Right lobe of liver (tissue), 6 donors: ENCODE measurements around the gene SLC2A1. TPM values are rescaled to one million over a fixed set of nuclear protein-coding genes. Genes with fewer than 3 reads are reported as not detected.

Experiments used
- ATAC-seq, 4 donors: fragments of 200-7000 bp; cut with Tn5 transposase; one replicate each; pipeline ENCODE4 v1.9.1; 2020; ENCODE audit warnings: mild to moderate bottlenecking in 4 of 4, moderate library complexity in 4 of 4
- DNase-seq, 3 donors: peaks; one replicate each; pipeline ENCODE4 v3.0.0-alpha.2; 2020
- H3K27ac ChIP-seq, 3 donors: fragments of 200-600 bp; one replicate each; pipeline ENCODE4 v1.8.0; 2022
- H3K27me3 ChIP-seq, 2 donors: fragments of 200-600 bp; one replicate each; pipeline ENCODE4 v1.8.0; 2022
- H3K36me3 ChIP-seq, 4 donors: fragments of 200-600 bp; sonication (generic) in 1 of 4; one replicate each; pipeline versions ENCODE4 v1.5.1 to v1.8.0; 2017 to 2022; ENCODE audit warnings: control low read depth in 1 of 4
- H3K4me1 ChIP-seq, 4 donors: fragments of 200-600 bp; sonication (generic) in 1 of 4; one replicate each; pipeline versions ENCODE4 v1.5.1 to v1.8.0; 2017 to 2022; ENCODE audit warnings: control low read depth in 1 of 4
- H3K4me3 ChIP-seq, 3 donors: fragments of 200-600 bp; one replicate each; pipeline ENCODE4 v1.8.0; 2022
- H3K9me3 ChIP-seq, 4 donors: fragments of 200-600 bp; sonication (generic) in 1 of 4; one replicate each; pipeline versions ENCODE4 v1.5.1 to v1.8.0; 2017 to 2022; ENCODE audit warnings: control low read depth in 1 of 4
- CTCF ChIP-seq, 4 donors: fragments of 200-600 bp in 3 of 4; fragments of 450-650 bp in 1 of 4; IDR thresholded peaks; one replicate each; pipeline versions ENCODE4 v1.5.1 to v1.8.0; 2016 to 2022; ENCODE audit warnings: antibody characterized with exemption in 4 of 4, mild to moderate bottlenecking in 2 of 4
- POLR2A ChIP-seq: fragments of 450-650 bp; IDR thresholded peaks from one replicate; pipeline ENCODE4 v1.6.1; 2017; ENCODE audit warnings: antibody characterized with exemption, mild to moderate bottlenecking
- WGBS: methylation state at CpG from one replicate; pipeline ENCODE4 v1.1.6; 2018; ENCODE audit warnings: low coverage, low lambda C conversion rate; ENCODE audit not compliant: insufficient coverage; ENCODE audit errors: missing lambda C conversion rate; 5-methylcytosine and 5-hydroxymethylcytosine counted together
- intact Hi-C, 2 donors: fragments of 100-400 bp; cut with DNase I; formaldehyde crosslinking; loops; one replicate each; pipeline versions ENCODE4 v1.11.2 to v1.14.1; 2022
- total RNA-seq, 6 experiments: library from RNA; depleted of rRNA in 2 of 6; stranded (reverse); fragments of >200 nt in 2 of 6; fragmentation: NEBNext Ultra II Directional in 3 of 6; extraction: Animal tissue kit (Norgen Biotek cat#: 25700) in 3 of 6; gene quantifications; one replicate each; pipeline versions ENCODE4 v1.1.0 to v1.2.4, GENCODE V29; 2016 to 2023
- donor health status: DM: no; HTN: yes; CAD: no.
- donor health status: DM: no; HTN: no; CAD: no.
- donor health status: DM: no; HTN: no; CAD: no.
- donor health status: DM: no; HTN: yes; CAD: no.
- donor health status: DM: no; HTN: yes; CAD: no.

The SLC2A1 gene
- total RNA-seq, 6 experiments from 2014 or later: 0.74 to 34.3 (median 5.8) TPM

GRCh38 chr1:42960566-42961311 lies 2.1 kb upstream of the SLC2A1 start:
- WGBS: 82% methylated on average over 7 of the region's 9 CpGs
- H3K36me3 ChIP-seq: no peaks in the 10 kb centered on the region
- no peak for TF ChIP-seq CTCF (IDR thresholded peaks at IDR 0.05)
- no peak for TF ChIP-seq POLR2A
- no peak for ATAC-seq
- intact Hi-C loops: no loop called here
- H3K27ac ChIP-seq: no peak overlapping the region
- peaks cover 0 to 14% (median 0%) of the 10 kb centered on the region in 4 donors for H3K4me1 ChIP-seq
- peak in 1 of 3 donors; percentile 40 for DNase-seq
- no peaks in the 10 kb centered on the region for H3K27me3 ChIP-seq
- no peak overlapping the region for H3K4me3 ChIP-seq
- H3K9me3 ChIP-seq: no peaks in the 10 kb centered on the region

DNA sequence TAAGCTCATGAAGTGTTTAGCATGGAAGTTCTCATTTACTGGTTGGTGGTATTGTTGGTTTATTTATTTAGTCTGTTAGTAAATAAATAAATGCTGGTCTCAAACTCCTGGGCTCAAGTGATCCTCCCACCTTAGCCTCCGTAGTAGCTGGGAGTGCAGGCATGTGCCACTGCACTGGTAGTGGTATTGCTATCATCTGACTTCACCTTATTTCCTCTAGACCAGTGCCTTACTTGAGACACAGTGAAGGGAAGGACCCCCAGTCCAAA lies 1.4 kb upstream of the SLC2A1 start:
- Histone ChIP-seq H3K36me3 (no peaks in the 10 kb centered on the region), H3K4me1 (peaks cover 0 to 14% (median 0%) of the 10 kb centered on the region in 4 donors), H3K27me3 (no peaks in the 10 kb centered on the region), H3K27ac (no peak overlapping the region), H3K9me3 (no peaks in the 10 kb centered on the region), H3K4me3 (no peak overlapping the region)
- no peak for ATAC-seq
- TF ChIP-seq CTCF (IDR thresholded peaks at IDR 0.05) (no peak), POLR2A (no peak)
- DNase-seq: no peak
- intact Hi-C loops: no loop called here
- WGBS: 100% methylated on average over 1 of the region's 1 CpG

GRCh38 chr1:42957880-42958487 lies 684 bp downstream of the SLC2A1 start:
- H3K27me3 ChIP-seq: no peaks in the 10 kb centered on the region
- H3K4me1 ChIP-seq: peaks cover 0 to 14% (median 0%) of the 10 kb centered on the region in 4 donors
- TF ChIP-seq CTCF (IDR thresholded peaks at IDR 0.05): no peak
- TF ChIP-seq POLR2A: no peak
- H3K36me3 ChIP-seq: no peaks in the 10 kb centered on the region
- peak; percentile 67 to 80 (median 78) for DNase-seq
- H3K4me3 ChIP-seq: peak overlapping the region; percentile 57 to 91 (median 81)
- ATAC-seq: peak; percentile 62 to 79 (median 70)
- WGBS: 0% methylated on average over 7 of the region's 72 CpGs
- no peaks in the 10 kb centered on the region for H3K9me3 ChIP-seq
- peak overlapping the region; percentile 5 to 75 (median 44) for H3K27ac ChIP-seq
- intact Hi-C loops: no loop called here

DNA sequence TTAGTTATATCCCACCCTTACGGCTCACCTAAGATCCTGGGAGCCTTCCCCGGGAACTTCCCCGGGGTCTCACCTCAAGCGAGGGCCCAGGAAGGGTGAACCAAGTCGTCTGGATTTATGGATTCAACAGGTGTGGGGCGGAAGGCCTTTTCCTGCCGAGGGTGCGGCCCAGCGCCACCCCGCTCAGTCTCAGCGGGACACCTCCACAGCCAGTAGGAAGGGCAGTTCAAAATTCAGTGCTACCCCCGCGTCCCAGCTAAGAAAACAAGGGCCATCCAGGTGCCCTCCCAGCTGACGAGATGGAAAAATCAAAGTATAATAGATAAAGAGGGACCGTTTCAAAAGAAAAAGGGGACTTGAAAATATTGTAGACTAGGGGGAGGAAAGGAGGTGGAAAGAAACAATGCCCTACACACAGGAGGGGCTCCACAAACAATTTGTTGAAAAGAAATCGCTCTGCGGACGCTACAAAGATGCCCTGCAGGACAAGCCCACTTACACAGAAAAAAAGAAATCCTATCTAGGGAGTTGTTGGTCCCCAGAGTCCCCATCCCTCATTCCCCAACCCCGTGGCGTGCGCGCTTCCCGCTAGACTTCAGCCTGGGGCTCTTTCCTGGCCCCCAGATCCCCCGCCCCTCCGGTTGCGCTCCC lies 1.3 kb downstream of the SLC2A1 start:
- 72% methylated on average over 16 of the region's 26 CpGs for WGBS
- Histone ChIP-seq H3K9me3 (no peaks in the 10 kb centered on the region), H3K36me3 (no peaks in the 10 kb centered on the region), H3K27ac (peak overlapping the region; percentile 5 to 75 (median 44)), H3K4me3 (peak overlapping the region; percentile 57 to 91 (median 81)), H3K27me3 (no peaks in the 10 kb centered on the region), H3K4me1 (peaks cover 0 to 14% (median 0%) of the 10 kb centered on the region in 4 donors)
- intact Hi-C loops: no loop called here
- TF ChIP-seq CTCF (IDR thresholded peaks at IDR 0.05): no peak
- TF ChIP-seq POLR2A: no peak
- DNase-seq (no peak), ATAC-seq (no peak)
